Activated T-helper 1 cell treated with Interleukin-2 at 50 U/mL for 16 hours (primary cell): ENCODE results near the gene CALN1.
"Not testable (repeated sequence)": the region's sequence is repeated elsewhere in the genome, so short reads cannot be mapped to it uniquely, and the experiment has no call there.

Experiments
- DNase-seq: peaks from one replicate; pipeline ENCODE4 v3.0.0-alpha.2; 2020; ENCODE audit warnings: low read depth

Gene CALN1

GRCh38 chr7:72408966-72409637 is 3.0 kb downstream of the CALN1 start:
- no peak for DNase-seq

DNA sequence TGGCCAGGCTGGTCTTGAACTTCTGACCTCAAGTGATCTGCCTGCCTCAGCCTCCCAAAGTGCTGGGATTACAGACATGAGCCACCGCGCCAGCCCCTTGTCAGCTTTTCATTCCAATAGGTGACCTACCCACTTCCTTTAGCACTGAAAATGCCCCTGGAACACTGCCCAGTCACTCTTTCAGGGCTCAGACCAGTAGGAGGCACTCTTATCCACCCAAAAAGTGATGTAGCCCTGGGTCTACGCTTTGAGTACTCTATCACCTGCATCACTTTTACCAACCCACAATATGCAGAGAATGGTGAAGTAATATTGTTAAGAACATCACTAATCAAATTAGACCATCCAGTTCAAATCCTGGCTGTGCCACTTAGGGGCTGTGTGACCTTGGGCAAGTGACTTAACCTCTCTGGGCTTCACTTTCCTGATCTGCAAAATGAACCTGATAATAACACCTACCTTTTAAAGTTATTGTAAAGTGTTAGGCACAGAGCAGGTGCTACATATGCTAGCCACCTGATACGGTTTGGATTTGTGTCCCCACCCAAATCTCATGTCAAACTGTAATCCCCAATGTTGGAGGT is 5.2 kb downstream of the CALN1 start:
- DNase-seq, result no peak

- no peak for DNase-seq
Measured at GRCh38 chr7:72405871-72406270, 6.3 kb downstream of the CALN1 start.

GRCh38 chr7:72405418-72405817 is 6.7 kb downstream of the CALN1 start:
- DNase-seq, result no peak

DNA sequence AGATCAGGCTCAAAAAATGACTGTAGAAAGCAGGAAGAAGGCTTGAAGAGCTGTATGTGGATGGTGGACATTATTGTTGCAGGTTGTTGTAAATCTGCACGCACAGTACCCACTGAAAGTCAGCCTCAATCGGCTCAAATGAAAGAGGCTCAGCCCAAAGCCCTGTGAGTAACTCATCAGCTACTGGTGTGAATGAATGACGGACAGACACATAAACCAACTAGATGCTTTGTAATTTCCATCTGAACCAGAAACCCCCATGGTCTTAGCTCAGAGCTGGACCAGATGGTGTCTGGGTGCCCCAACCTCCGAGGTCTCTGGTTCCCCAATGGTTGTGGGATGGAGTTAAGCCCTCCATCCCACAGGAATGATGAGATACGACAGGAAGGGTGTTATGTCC is 7.4 kb downstream of the CALN1 start:
- no peak for DNase-seq

GRCh38 chr7:72403458-72404076 is 8.6 kb downstream of the CALN1 start:
- no peak for DNase-seq

GRCh38 chr7:72394016-72394415 is 18.1 kb downstream of the CALN1 start:
- DNase-seq, result no peak

- no peak for DNase-seq
Measured at GRCh38 chr7:72391821-72392377, 20.2 kb downstream of the CALN1 start.

DNA sequence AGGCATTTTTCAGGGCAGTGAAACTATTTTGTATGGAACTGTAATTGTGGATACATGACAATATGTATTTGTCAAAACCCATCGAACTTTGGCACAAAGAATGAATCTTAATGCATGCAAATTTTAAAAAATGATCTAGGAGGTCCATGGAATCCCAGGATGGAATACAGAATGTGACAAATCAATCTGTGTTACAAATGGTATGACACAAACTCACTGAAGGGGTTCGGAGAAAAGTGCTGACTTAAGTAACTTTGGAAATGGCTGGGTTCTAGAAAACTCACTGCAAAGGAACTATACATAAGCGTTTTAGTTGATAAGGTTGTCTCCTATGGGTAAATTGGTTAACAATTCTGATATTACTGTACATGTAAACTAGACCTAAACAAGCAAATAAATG is 26.0 kb downstream of the CALN1 start:
- DNase-seq, result no peak

GRCh38 chr7:72362246-72362645 is 49.9 kb downstream of the CALN1 start:
- DNase-seq, result no peak

DNA sequence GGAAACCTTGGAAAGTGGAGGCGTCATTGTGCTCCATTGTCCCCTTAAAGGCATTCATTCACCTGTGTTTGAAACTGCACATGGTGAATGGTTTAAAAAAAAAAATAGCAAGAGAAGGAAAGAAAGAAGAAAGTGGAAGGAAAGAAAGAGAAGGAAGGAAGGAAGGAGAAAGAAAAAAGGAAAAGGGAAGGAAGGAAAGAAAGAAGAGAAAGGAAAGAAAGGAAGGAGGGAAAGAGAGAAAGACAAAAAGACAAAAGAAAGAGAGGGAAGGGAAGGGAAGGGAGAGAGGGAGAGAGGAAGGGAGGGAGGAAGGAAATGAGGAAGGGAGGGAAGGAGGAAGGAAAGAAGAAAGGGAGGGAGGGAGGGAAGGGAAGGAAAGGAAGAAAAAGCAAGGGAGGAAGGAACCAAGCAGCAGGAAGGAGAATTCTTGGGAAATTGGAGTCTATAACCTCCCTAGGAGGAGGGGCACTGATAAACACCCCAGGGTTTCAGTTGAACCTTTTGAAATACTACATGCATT is 66.9 kb downstream of the CALN1 start:
- no peak for DNase-seq

DNA sequence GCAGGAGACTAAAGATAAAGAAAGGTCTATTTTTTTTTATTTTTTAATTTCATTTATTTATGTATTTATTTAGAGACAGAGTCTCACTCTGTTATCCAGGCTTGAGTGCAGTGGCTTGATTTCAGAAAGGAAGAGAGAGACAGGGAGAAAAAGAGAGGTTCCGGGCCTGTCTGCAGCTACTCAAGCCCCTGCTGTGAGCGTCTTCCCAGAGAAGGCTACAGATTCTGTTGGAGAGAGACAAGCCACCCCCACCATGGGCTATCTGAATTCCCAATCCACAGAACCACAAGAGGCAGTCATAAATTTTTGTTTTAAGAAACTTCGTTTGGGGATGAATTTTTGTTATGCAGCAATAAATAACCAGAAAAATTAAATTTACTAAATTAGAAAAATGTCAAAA is 68.1 kb downstream of the CALN1 start:
- DNase-seq, result no peak

DNA sequence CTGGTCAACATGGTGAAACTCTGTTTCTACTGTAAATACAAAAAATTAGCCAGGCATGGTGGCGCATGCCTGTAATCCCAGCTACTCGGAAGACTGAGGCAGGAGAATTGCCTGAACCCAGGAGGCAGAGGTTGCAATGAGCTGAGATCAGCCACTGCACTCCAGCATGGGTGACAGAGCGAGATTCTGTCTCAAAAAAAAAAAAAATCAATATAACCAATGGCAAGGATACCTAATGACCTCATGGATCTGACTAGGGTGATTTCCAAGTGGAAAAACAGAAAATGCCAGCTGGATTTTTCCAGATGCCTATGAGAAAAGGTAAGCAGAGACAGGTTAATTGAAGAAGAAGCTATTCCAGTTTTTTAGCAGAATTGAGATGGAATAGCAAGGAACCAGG is 68.8 kb downstream of the CALN1 start:
- not testable (repeated sequence) for DNase-seq

DNA sequence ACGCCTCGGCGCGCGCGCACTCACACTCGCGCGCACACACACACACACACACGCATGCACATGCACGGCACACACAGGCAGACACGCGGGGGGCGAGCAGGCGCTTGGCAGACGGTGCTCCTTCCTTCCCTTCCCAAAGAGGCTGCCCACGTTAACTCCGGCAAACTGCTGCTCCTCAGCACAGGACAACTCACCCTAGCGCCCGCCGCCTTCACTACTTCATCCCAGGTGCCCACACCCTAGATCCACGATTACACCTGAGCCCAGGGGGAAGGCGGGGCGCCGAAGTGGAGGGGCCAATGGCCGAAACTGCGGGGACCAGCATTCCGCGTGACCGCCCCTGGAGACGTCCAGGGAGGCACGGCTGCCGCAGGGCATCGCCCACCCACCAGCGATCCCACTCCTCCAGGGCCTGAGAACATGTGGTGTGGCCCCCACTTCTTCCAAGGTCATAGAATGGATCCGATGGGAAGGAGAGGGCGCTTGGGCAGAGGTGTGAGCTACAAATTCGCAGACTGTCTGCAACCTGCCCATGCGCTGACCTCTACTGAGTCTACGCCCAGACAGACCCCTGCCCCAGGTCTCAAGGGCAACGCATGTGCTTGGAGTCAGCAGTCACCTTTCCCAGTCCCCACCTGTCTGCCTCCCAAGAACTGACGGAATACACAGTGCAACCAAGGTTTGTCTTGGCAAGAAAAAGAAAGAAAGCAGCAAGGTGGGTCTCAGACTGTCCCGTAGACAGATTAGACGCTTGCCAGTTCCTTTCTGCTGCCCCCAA is 74.6 kb downstream of the CALN1 start:
- no peak for DNase-seq

- no peak for DNase-seq
Measured at GRCh38 chr7:72336632-72337389, 75.3 kb downstream of the CALN1 start.

- DNase-seq, result no peak
Measured at GRCh38 chr7:72336382-72336631, 75.8 kb downstream of the CALN1 start.

- DNase-seq, result no peak
Measured at GRCh38 chr7:72335561-72336381, 76.4 kb downstream of the CALN1 start.

DNA sequence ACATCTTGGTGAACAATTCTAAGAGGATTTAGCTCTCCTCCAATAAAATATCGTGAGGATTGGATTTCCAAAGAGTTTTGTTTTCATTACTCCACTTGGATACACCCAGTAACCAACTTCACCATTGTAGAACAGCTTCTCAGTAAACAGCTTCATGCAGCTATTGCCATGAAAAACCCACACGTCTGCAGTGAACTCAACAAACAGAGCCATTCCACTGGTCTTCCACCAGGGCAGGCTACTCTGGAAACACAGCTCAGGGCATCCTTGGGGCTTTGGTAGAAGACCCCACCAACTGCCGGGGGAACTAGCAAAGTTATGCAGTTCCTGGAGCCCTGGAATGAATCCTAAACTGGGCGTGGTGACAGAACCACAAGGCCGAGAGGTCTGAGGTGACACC is 77.4 kb downstream of the CALN1 start:
- DNase-seq, result no peak

GRCh38 chr7:72334066-72334465 is 78.1 kb downstream of the CALN1 start:
- no peak for DNase-seq

DNA sequence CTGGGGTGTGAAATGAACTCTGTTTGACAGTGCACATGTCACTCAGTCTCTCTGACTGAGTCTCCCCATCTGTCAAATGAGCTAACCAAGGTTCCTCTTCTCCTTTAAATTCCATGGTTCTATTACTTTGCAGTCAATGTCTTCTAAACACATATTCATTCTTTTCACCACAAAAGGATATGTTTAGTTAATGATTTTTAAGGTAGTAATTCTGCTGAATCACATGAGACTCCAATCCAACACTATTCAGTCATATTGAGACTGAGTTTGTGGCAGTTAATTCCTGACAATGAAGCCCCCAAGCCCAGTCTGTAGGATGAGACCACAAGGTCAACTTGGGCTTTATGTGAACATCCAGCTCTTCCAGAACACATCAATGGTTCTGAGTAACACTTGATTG is 85.3 kb downstream of the CALN1 start:
- no peak for DNase-seq

- no peak for DNase-seq
Measured at GRCh38 chr7:72326365-72326764, 85.8 kb downstream of the CALN1 start.
